Left hindlimb (tissue), 1 donor: ENCODE measurements around the gene FLYWCH1.

Experiments used
- DNase-seq: peaks from one replicate; pipeline ENCODE4 v3.0.0-alpha.2; 2018

Gene FLYWCH1

GRCh38 chr16:2954656-2955381 lies 43.1 kb downstream of the FLYWCH1 start:
- no peak for DNase-seq

DNA sequence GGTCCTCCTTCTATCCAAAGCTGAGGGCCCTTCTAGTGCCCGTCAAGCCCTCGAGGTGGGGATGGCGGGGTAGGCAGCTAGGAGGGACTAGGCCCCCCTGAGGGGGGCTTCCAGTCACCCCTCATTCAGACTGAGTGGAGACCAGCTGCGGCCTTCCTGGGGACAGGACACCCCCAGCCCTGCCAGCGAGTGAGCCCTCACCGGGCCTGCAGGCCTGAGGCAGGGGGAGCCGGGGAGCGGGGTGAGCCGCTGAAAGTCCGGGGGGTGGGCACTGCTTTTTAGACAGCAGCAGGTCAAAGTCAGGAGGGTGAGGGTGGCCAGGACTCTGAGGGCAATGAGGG lies 43.7 kb downstream of the FLYWCH1 start:
- no peak for DNase-seq

GRCh38 chr16:2955779-2956578 lies 44.2 kb downstream of the FLYWCH1 start:
- DNase-seq = no peak

DNA sequence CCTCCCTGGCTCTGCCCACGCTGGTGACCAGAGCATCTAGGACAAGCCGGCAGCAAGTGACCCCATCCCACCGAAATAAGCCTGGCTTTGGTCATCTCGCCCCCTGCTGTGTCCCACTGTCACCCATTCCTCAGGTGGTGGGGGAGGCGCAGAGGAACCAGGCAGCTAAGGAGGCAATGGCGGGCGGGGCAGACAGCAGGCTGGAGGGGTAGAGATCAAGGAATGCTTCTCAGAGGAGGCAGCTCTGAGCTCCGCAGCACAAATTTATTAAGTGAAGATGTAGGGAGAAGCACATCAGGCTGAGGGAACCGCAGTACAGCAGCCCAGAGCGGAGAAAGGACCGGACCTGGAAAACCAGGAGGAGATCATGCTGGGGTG lies 44.8 kb downstream of the FLYWCH1 start:
- DNase-seq = no peak

- no peak for DNase-seq
Observed at GRCh38 chr16:2959206-2959605, 47.5 kb downstream of the FLYWCH1 start.

DNA sequence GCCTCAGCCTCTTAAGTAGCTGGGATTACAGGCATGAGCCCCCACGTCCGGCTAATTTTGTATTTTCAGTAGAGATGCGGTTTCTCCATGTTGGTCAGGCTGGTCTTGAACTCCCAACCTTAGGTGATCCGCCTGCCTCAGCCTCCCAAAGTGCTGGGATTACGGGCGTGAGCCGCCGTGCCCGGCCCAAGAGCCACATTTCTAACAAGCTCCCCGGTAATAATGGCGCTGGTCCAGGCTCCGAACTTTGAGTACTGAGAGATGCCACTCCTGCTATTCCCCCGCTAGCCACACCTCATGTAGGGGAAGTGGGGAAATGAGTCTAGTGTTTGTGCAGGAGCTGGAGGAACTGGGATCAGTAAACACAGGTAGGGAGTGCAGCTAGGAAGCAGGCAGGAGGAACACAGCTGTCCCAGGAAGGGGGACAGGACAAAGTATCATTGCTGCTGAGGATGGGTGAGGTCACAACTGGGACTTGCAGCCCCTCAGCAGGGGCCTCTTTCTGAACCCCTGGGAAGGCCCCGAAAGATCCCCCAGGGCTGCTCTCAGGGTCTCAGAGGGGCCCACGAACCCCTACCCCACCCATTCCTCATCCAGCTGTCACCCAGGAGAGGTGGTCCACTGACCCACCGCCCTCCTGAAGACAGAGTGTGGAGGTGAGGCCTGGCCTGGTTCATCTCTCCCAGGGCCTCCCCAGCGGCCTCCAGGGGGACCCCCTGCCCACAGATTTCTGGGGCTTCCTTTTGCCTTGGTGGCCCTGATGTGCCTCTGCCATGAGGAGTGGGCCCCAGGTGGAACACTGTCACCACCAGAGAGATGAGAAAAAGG lies 48.7 kb downstream of the FLYWCH1 start:
- no peak for DNase-seq

DNA sequence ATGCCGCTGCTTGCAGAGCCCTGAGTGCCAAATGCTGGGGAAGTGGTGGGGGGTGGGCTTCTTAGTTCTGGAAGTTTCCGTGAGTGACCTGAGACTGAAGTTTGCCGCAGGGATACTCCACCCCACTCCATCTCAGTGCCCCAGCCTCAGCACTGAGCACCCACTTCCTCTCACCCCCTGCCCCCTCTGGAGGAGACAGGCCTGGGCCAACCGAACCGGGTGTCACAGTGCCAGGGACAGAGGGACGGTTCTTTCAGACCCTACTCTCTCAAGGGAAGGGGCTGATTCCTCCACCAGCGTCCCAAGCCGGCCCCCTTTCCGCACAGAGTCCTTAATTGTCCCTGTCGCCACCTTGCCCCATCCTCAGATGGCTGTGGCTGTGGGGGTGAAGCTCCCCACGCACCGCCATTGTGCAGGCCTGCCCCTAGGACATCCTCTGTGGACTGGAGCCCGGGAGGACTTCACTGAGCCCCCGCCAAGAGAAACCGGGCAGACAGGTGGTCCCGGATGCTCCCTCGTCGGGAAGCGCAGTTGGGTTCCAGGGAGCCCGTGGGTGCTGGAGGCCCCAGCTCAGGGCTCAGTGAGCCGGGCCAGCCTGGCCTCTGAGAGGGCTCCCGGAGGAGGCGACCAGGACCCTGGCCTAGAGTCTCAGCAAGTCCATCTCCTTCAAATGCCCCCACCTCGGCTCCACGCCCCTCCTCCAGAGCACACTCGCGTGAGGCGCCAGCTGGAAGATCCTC lies 50.8 kb downstream of the FLYWCH1 start:
- DNase-seq = no peak

GRCh38 chr16:2963074-2963722 lies 51.5 kb downstream of the FLYWCH1 start:
- DNase-seq = peak; percentile 54

- DNase-seq = peak; percentile 60
Observed at GRCh38 chr16:2963723-2964474, 52.2 kb downstream of the FLYWCH1 start, which contains the start of gene KREMEN2. Gene KREMEN2, plus strand, starts transcription at chr16:2964275. Its CDS starts 246 bp downstream, at chr16:2964521.

- peak; percentile 55 for DNase-seq
Observed at GRCh38 chr16:2964475-2965336, 53.0 kb downstream of the FLYWCH1 start.

- DNase-seq = no peak
Observed at GRCh38 chr16:2966043-2966807, 54.5 kb downstream of the FLYWCH1 start.

- DNase-seq = peak; percentile 36
Observed at GRCh38 chr16:2966808-2967191, 55.1 kb downstream of the FLYWCH1 start.

- DNase-seq = no peak
Observed at GRCh38 chr16:2967211-2967631, 55.5 kb downstream of the FLYWCH1 start.

- DNase-seq = no peak
Observed at GRCh38 chr16:2967721-2968161, 56.0 kb downstream of the FLYWCH1 start.

GRCh38 chr16:2968368-2968737 lies 56.6 kb downstream of the FLYWCH1 start:
- DNase-seq = no peak

DNA sequence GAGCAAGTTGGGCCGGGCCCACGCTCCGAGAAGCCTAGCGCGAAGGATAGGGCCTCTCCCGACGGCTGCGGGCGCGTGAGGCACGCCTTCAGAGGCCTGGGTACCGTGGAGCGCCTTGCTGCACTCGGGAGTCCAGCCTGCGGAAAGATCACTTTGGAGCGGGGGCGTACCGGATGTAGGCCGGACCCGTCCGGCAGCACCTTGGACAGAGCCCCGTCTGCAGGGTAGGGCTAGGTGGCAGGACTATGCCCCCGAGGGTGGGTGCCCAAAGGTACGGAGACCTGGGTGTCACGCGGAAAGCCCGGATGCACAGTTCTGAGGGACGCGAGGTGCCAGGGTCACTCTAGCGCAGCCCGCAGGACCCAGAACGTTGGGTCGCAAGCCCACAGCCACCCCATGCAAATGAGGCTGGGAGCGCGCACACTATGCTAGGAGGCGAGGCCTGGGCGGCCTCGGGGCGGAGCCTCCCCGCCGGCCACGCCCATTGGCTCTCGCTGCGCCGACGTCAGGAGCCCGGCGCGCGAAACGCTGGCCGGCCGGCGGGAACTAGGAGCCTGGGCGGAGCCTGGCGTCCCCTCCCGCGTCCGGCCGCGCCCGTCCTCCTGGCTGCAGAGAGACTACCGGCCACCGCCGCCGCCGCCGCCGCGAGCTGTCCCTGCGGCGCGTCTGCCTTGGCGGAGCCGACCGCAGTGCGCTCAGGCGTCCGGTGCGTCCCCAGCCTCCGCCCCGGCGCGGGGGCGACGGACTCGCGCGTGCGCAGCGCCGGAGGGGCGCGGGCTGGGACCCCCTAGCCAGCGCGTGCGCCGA lies 57.2 kb downstream of the FLYWCH1 start, which contains the start of gene PAQR4:
Gene PAQR4, plus strand, starts transcription at position 611 of the 807 bp plus-strand sequence. CDS start 327 bp downstream, outside the sequence.
- DNase-seq = peak; percentile 87

- peak; percentile 41 for DNase-seq
Observed at GRCh38 chr16:2969545-2970521, 58.1 kb downstream of the FLYWCH1 start.
